Activated naive CD4-positive, alpha-beta T cell treated with Interleukin-2 at 50 U/mL for 16 hours (primary cell): ENCODE results near the gene SUPT16H.
"Not testable (repeated sequence)": the region's sequence is repeated elsewhere in the genome, so short reads cannot be mapped to it uniquely, and the experiment has no call there.

Experiments
- DNase-seq: peaks from one replicate; pipeline ENCODE4 v3.0.0-alpha.2; 2020

Gene SUPT16H

GRCh38 chr14:21383848-21384493 is at the start of gene SUPT16H:
Gene SUPT16H (minus strand): TSS chr14:21384019. CDS start chr14:21383927, 92 bp downstream.
- peak; percentile 96 for DNase-seq

GRCh38 chr14:21431126-21431525 is 47.3 kb upstream of the SUPT16H start:
- no peak for DNase-seq

- DNase-seq: no peak
Measured at GRCh38 chr14:21428930-21429329, 45.1 kb upstream of the SUPT16H start.

- DNase-seq: no peak
Measured at GRCh38 chr14:21426692-21427091, 42.9 kb upstream of the SUPT16H start.

GRCh38 chr14:21419528-21419927 is 35.7 kb upstream of the SUPT16H start:
- DNase-seq: no peak

GRCh38 chr14:21415329-21415728 is 31.5 kb upstream of the SUPT16H start:
- no peak for DNase-seq

- no peak for DNase-seq
Measured at GRCh38 chr14:21414137-21414631, 30.4 kb upstream of the SUPT16H start.

- no peak for DNase-seq
Measured at GRCh38 chr14:21408147-21408546, 24.3 kb upstream of the SUPT16H start.

- DNase-seq: no peak
Measured at GRCh38 chr14:21406213-21406612, 22.4 kb upstream of the SUPT16H start.

- DNase-seq: no peak
Measured at GRCh38 chr14:21405097-21405496, 21.3 kb upstream of the SUPT16H start.

GRCh38 chr14:21399311-21399870 is 15.6 kb upstream of the SUPT16H start:
- no peak for DNase-seq

GRCh38 chr14:21398901-21399300 is 15.1 kb upstream of the SUPT16H start:
- no peak for DNase-seq

GRCh38 chr14:21395450-21395849 is 11.6 kb upstream of the SUPT16H start:
- no peak for DNase-seq

GRCh38 chr14:21385188-21385904 is 1.5 kb upstream of the SUPT16H start:
- no peak for DNase-seq

- DNase-seq: no peak
Measured at GRCh38 chr14:21384494-21384851, 654 bp upstream of the SUPT16H start.

- DNase-seq: peak; percentile 57
Measured at GRCh38 chr14:21382886-21383847, 652 bp downstream of the SUPT16H start.

GRCh38 chr14:21382095-21382494 is 1.7 kb downstream of the SUPT16H start:
- DNase-seq: no peak

GRCh38 chr14:21379338-21379737 is 4.5 kb downstream of the SUPT16H start:
- DNase-seq: no peak

GRCh38 chr14:21373980-21374379 is 9.8 kb downstream of the SUPT16H start:
- DNase-seq: no peak

- DNase-seq: not testable (repeated sequence)
Measured at GRCh38 chr14:21372814-21373213, 11.0 kb downstream of the SUPT16H start.

- no peak for DNase-seq
Measured at GRCh38 chr14:21369949-21370679, 13.7 kb downstream of the SUPT16H start.

GRCh38 chr14:21367582-21368144 is 16.2 kb downstream of the SUPT16H start:
- DNase-seq: no peak
